Osteocyte (in vitro differentiated cells): Measurements from ENCODE around the gene GALNT17. TPM values are rescaled to one million over a fixed set of nuclear protein-coding genes. Genes with fewer than 3 reads are reported as not detected.

Experiments used
- DNase-seq: peaks from one replicate; pipeline ENCODE4 v3.0.0; 2021; ENCODE audit warnings: mixed read lengths; ENCODE audit not compliant: unreplicated experiment; ENCODE audit errors: extremely low spot score
- H3K27ac Mint-ChIP-seq: one replicate; pipeline ENCODE4 v1.8.0; 2021; ENCODE audit warnings: mild to moderate bottlenecking, mixed read lengths; ENCODE audit not compliant: unreplicated experiment
- H3K27me3 Mint-ChIP-seq: one replicate; pipeline ENCODE4 v1.8.0; 2021; ENCODE audit warnings: mixed read lengths; ENCODE audit not compliant: unreplicated experiment
- H3K36me3 Mint-ChIP-seq: one replicate; pipeline ENCODE4 v1.8.0; 2021; ENCODE audit warnings: mixed read lengths; ENCODE audit not compliant: unreplicated experiment
- H3K4me1 Mint-ChIP-seq: one replicate; pipeline ENCODE4 v1.8.0; 2021; ENCODE audit warnings: mixed read lengths; ENCODE audit not compliant: unreplicated experiment
- H3K4me3 Mint-ChIP-seq: one replicate; pipeline ENCODE4 v1.8.0; 2021; ENCODE audit warnings: mild to moderate bottlenecking, moderate library complexity, mixed read lengths; ENCODE audit not compliant: unreplicated experiment
- H3K9me3 Mint-ChIP-seq: one replicate; pipeline ENCODE4 v1.8.0; 2021; ENCODE audit warnings: mixed read lengths; ENCODE audit not compliant: unreplicated experiment
- total RNA-seq: library from RNA; stranded (reverse); gene quantifications from 2 replicates; pipeline ENCODE4 v1.2.1, GENCODE V29; 2021
- TF ChIP-seq, protein P1 (sequence below): fragments of 200-600 bp; sonication (generic); IDR thresholded peaks from 2 replicates; pipeline ENCODE4 v1.5.0; 2021; ENCODE audit warnings: antibody characterized with exemption, mild to moderate bottlenecking, moderate library complexity

Gene GALNT17
- total RNA-seq, 1 donor from 2014 or later = 1.4 TPM

GRCh38 chr7:71601851-71602250 lies 469.9 kb downstream of the GALNT17 start:
- no peak overlapping the region for H3K27ac Mint-ChIP-seq
- no peak overlapping the region for H3K4me3 Mint-ChIP-seq
- H3K27me3 Mint-ChIP-seq = no peaks in the 10 kb centered on the region
- no peaks in the 10 kb centered on the region for H3K36me3 Mint-ChIP-seq
- TF ChIP-seq, protein P1, sequence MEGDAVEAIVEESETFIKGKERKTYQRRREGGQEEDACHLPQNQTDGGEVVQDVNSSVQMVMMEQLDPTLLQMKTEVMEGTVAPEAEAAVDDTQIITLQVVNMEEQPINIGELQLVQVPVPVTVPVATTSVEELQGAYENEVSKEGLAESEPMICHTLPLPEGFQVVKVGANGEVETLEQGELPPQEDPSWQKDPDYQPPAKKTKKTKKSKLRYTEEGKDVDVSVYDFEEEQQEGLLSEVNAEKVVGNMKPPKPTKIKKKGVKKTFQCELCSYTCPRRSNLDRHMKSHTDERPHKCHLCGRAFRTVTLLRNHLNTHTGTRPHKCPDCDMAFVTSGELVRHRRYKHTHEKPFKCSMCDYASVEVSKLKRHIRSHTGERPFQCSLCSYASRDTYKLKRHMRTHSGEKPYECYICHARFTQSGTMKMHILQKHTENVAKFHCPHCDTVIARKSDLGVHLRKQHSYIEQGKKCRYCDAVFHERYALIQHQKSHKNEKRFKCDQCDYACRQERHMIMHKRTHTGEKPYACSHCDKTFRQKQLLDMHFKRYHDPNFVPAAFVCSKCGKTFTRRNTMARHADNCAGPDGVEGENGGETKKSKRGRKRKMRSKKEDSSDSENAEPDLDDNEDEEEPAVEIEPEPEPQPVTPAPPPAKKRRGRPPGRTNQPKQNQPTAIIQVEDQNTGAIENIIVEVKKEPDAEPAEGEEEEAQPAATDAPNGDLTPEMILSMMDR = no peak
- peaks cover 5% of the 10 kb centered on the region for H3K9me3 Mint-ChIP-seq
- no peak for DNase-seq
- peaks cover 13% of the 10 kb centered on the region for H3K4me1 Mint-ChIP-seq

GRCh38 chr7:71604818-71605414 lies 473.0 kb downstream of the GALNT17 start:
- H3K9me3 Mint-ChIP-seq = peaks cover 19% of the 10 kb centered on the region
- H3K27ac Mint-ChIP-seq = no peak overlapping the region
- no peak overlapping the region for H3K4me3 Mint-ChIP-seq
- H3K4me1 Mint-ChIP-seq = peaks cover 13% of the 10 kb centered on the region
- DNase-seq = no peak
- no peaks in the 10 kb centered on the region for H3K27me3 Mint-ChIP-seq
- H3K36me3 Mint-ChIP-seq = peaks cover 4% of the 10 kb centered on the region
- TF ChIP-seq, protein P1 = no peak

DNA sequence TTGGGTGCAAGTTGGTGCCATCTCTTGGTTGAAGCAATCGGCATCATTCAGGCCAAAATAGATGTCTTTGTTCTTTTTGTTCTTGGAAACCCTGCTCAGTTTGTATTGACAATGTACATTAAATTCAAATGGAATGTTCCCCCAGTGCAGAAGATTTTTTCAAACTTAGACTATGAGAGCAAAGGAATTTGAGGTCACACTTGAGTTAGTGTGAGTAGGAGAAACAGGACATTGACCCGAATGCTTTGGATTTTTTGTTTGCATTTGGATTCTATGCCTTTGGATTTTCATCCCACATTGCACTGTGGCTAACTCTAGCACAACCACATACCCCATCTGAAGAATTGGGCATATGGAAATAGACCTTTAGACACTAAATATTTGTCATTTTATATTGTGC lies 480.0 kb downstream of the GALNT17 start:
- Mint-ChIP-seq H3K4me3 (no peak overlapping the region), H3K36me3 (peaks cover 4% of the 10 kb centered on the region), H3K27ac (peak overlapping the region; percentile 70), H3K4me1 (peaks cover 43% of the 10 kb centered on the region), H3K9me3 (peaks cover 21% of the 10 kb centered on the region), H3K27me3 (no peaks in the 10 kb centered on the region)
- TF ChIP-seq, protein P1 = no peak
- DNase-seq = no peak

DNA sequence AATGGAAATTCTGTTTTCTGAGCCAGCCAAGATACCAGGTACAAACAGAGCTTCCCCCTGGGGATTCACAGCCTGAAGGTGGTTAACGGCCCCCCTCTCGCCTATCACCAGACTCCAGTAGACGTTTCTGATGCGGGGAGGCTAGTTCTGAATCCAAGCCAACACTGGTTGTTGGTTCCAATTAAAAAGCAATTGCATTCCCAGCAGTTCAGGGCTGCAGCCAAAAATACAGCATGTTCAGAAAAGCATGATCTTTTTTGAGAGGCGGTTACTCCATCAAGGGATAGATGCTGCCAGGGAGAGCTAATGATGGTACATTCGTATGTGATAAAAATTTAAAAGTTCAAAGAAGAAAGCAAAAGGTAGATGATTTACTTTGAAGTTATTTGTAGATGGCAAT lies 481.0 kb downstream of the GALNT17 start:
- Mint-ChIP-seq H3K36me3 (no peaks in the 10 kb centered on the region), H3K27me3 (no peaks in the 10 kb centered on the region), H3K4me3 (no peak overlapping the region), H3K4me1 (peaks cover 45% of the 10 kb centered on the region), H3K27ac (peak overlapping the region; percentile 70), H3K9me3 (peaks cover 13% of the 10 kb centered on the region)
- TF ChIP-seq, protein P1 = no peak
- DNase-seq = no peak

GRCh38 chr7:71613313-71613712 lies 481.4 kb downstream of the GALNT17 start:
- H3K27me3 Mint-ChIP-seq = no peaks in the 10 kb centered on the region
- H3K36me3 Mint-ChIP-seq = no peaks in the 10 kb centered on the region
- no peak overlapping the region for H3K4me3 Mint-ChIP-seq
- no peak for DNase-seq
- peaks cover 8% of the 10 kb centered on the region for H3K9me3 Mint-ChIP-seq
- TF ChIP-seq, protein P1 = no peak
- peaks cover 49% of the 10 kb centered on the region for H3K4me1 Mint-ChIP-seq
- H3K27ac Mint-ChIP-seq = peak overlapping the region; percentile 70
